Measurements from ENCODE around the gene PTDSS2. TPM values are rescaled to one million over a fixed set of nuclear protein-coding genes. Genes with fewer than 3 reads are reported as not detected.

Gene PTDSS2
- total and polyA plus RNA-seq, 4 donors: 10.1 to 47.6 (median 26.7) TPM

DNA sequence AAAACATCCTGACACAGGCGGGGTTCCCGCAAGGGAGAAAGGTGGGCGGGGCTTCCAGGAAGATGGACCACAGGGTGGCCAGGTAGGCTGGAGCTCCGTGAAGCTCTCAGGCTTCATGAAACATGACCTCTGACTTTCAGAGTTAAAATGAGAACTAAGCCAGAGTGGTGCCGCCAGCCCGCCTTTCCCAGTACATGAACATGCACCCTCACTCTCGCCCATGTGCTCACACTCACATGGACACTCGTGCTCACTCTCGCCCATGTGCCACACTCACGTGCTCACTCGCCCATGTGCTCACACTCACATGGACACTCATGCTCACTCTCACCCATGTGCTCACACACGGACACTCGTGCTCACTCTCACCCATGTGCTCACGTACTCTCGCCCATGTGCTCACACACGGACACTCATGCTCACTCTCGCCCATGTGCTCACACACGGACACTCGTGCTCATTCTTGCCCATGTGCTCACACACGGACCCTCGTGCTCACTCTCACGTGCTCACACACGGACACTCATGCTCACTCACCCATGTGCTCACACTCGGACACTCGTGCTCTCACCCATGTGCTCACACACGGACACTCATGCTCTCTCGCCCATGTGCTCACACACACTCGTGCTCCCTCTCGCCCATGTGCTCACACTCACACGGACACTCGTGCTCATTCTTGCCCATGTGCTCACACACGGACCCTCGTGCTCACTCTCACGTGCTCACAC lies 46.9 kb downstream of the PTDSS2 start:
- H3K27me3 ChIP-seq (ENCODE audit: control insufficient read depth in 1 of 2, insufficient read depth in 2 of 2, low read length in 1 of 2): no peaks in the 10 kb centered on the region
- DNase-seq (peak in 1 of 2 donors; percentile 37), ATAC-seq (ENCODE audit: low FRiP score) (no peak)
- no peak overlapping the region for H3K27ac ChIP-seq (ENCODE audit: low read depth in 1 of 2, low read length in 2 of 2)
- intact Hi-C loops (cut with DNase I): no loop called here
- H3K36me3 ChIP-seq (ENCODE audit: control insufficient read depth in 1 of 2, insufficient read depth in 2 of 2, low read length in 1 of 2): peaks cover 0 to 16% of the 10 kb centered on the region in 2 donors
- H3K9me3 ChIP-seq (ENCODE audit: control insufficient read depth, low read length): no peaks in the 10 kb centered on the region
- 93 to 96% methylated on average over 34 of the region's 34 CpGs for WGBS, 2 donors
- no peaks in the 10 kb centered on the region for H3K4me1 ChIP-seq (ENCODE audit: control insufficient read depth in 1 of 2, insufficient read depth in 2 of 2, low read length in 2 of 2)
- no peak overlapping the region for H3K4me3 ChIP-seq (ENCODE audit: low read length in 2 of 2)

GRCh38 chr11:497565-498296 lies 47.7 kb downstream of the PTDSS2 start:
- ATAC-seq (ENCODE audit: low FRiP score) (no peak), DNase-seq (peak in 1 of 2 donors; percentile 36)
- 96% methylated on average over 31 of the region's 31 CpGs for WGBS, 2 donors
- Histone ChIP-seq H3K27ac (ENCODE audit: low read depth in 1 of 2, low read length in 2 of 2) (no peak overlapping the region), H3K4me1 (ENCODE audit: control insufficient read depth in 1 of 2, insufficient read depth in 2 of 2, low read length in 2 of 2) (no peaks in the 10 kb centered on the region), H3K4me3 (ENCODE audit: low read length in 2 of 2) (no peak overlapping the region), H3K9me3 (ENCODE audit: control insufficient read depth, low read length) (no peaks in the 10 kb centered on the region), H3K27me3 (ENCODE audit: control insufficient read depth in 1 of 2, insufficient read depth in 2 of 2, low read length in 1 of 2) (no peaks in the 10 kb centered on the region), H3K36me3 (ENCODE audit: control insufficient read depth in 1 of 2, insufficient read depth in 2 of 2, low read length in 1 of 2) (peaks cover 0 to 16% of the 10 kb centered on the region in 2 donors)
- intact Hi-C loops (cut with DNase I): no loop called here

- Histone ChIP-seq H3K4me1 (ENCODE audit: control insufficient read depth in 1 of 2, insufficient read depth in 2 of 2, low read length in 2 of 2) (no peaks in the 10 kb centered on the region), H3K27me3 (ENCODE audit: control insufficient read depth in 1 of 2, insufficient read depth in 2 of 2, low read length in 1 of 2) (no peaks in the 10 kb centered on the region), H3K36me3 (ENCODE audit: control insufficient read depth in 1 of 2, insufficient read depth in 2 of 2, low read length in 1 of 2) (peaks cover 0 to 16% of the 10 kb centered on the region in 2 donors), H3K4me3 (ENCODE audit: low read length in 2 of 2) (no peak overlapping the region), H3K27ac (ENCODE audit: low read depth in 1 of 2, low read length in 2 of 2) (no peak overlapping the region), H3K9me3 (ENCODE audit: control insufficient read depth, low read length) (no peaks in the 10 kb centered on the region)
- intact Hi-C loops (cut with DNase I): no loop called here
- 95% methylated on average over 39 of the region's 39 CpGs for WGBS, 2 donors
- no peak for ATAC-seq (ENCODE audit: low FRiP score)
- peak in 1 of 2 donors; percentile 48 for DNase-seq
Observed at GRCh38 chr11:498297-499181, 48.5 kb downstream of the PTDSS2 start.

GRCh38 chr11:499201-500076 lies 49.4 kb downstream of the PTDSS2 start:
- Histone ChIP-seq H3K4me3 (ENCODE audit: low read length in 2 of 2) (no peak overlapping the region), H3K27me3 (ENCODE audit: control insufficient read depth in 1 of 2, insufficient read depth in 2 of 2, low read length in 1 of 2) (no peaks in the 10 kb centered on the region), H3K27ac (ENCODE audit: low read depth in 1 of 2, low read length in 2 of 2) (no peak overlapping the region), H3K36me3 (ENCODE audit: control insufficient read depth in 1 of 2, insufficient read depth in 2 of 2, low read length in 1 of 2) (peaks cover 0 to 16% of the 10 kb centered on the region in 2 donors), H3K9me3 (ENCODE audit: control insufficient read depth, low read length) (no peaks in the 10 kb centered on the region), H3K4me1 (ENCODE audit: control insufficient read depth in 1 of 2, insufficient read depth in 2 of 2, low read length in 2 of 2) (no peaks in the 10 kb centered on the region)
- intact Hi-C loops (cut with DNase I): loop anchor here in 1 of 2 donors (10.0 kb wide), 1 partner anchor 45 kb away; the partner anchor contains the start of gene PTDSS2
- DNase-seq (peak; percentile 42 to 70), ATAC-seq (ENCODE audit: low FRiP score) (no peak)
- WGBS, 2 donors: 91 to 94% methylated on average over 23 to 24 of the region's 24 CpGs

DNA sequence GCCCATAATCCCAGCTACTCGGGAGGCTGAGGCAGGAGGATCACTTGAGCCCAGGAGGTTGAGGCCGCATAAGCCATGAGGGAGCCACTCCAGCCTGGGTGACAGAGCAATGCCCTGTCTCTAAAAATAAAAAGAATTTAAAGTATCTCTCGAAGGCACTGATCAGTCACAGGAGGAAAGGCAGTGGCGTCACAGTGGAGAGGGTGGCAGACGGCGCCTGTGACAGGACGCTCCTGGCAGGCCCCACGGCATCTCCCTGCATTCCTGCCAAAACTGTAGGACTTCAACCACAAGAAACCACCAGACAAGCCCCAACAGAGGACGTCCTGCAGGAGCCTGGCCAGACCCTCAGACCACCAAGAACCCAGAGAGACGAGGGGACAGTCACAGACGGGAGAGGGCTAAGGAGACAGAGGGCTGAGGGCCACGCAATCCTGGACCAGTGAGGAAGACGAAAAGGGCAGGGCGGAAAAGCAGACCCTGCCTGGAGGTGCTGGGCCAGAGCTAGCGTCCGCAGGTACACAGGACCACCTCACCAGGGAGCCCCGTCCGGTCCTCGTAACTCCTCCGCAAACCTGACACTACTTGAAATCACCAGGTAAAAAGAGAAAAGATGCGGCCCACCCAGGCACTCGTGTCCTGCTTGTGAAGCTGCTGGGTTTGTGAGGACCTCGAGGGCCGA lies 51.1 kb downstream of the PTDSS2 start:
- peak in 1 of 2 donors; percentile 28 for DNase-seq
- Histone ChIP-seq H3K27me3 (ENCODE audit: control insufficient read depth in 1 of 2, insufficient read depth in 2 of 2, low read length in 1 of 2) (no peaks in the 10 kb centered on the region), H3K9me3 (ENCODE audit: control insufficient read depth, low read length) (no peaks in the 10 kb centered on the region), H3K4me1 (ENCODE audit: control insufficient read depth in 1 of 2, insufficient read depth in 2 of 2, low read length in 2 of 2) (no peaks in the 10 kb centered on the region), H3K4me3 (ENCODE audit: low read length in 2 of 2) (no peak overlapping the region), H3K36me3 (ENCODE audit: control insufficient read depth in 1 of 2, insufficient read depth in 2 of 2, low read length in 1 of 2) (peaks cover 0 to 16% of the 10 kb centered on the region in 2 donors), H3K27ac (ENCODE audit: low read depth in 1 of 2, low read length in 2 of 2) (no peak overlapping the region)
- intact Hi-C loops (cut with DNase I): loop anchor here in 1 of 2 donors (10.0 kb wide), 1 partner anchor 46 kb away; the partner anchor contains the start of gene PTDSS2
- WGBS, 2 donors: 91% methylated on average over 24 of the region's 24 CpGs
- ATAC-seq (ENCODE audit: low FRiP score): no peak

GRCh38 chr11:501683-502287 lies 51.7 kb downstream of the PTDSS2 start:
- no peak for ATAC-seq (ENCODE audit: low FRiP score)
- Histone ChIP-seq H3K9me3 (ENCODE audit: control insufficient read depth, low read length) (no peaks in the 10 kb centered on the region), H3K4me1 (ENCODE audit: control insufficient read depth in 1 of 2, insufficient read depth in 2 of 2, low read length in 2 of 2) (no peaks in the 10 kb centered on the region), H3K4me3 (ENCODE audit: low read length in 2 of 2) (no peak overlapping the region), H3K36me3 (ENCODE audit: control insufficient read depth in 1 of 2, insufficient read depth in 2 of 2, low read length in 1 of 2) (peaks cover 0 to 16% of the 10 kb centered on the region in 2 donors), H3K27me3 (ENCODE audit: control insufficient read depth in 1 of 2, insufficient read depth in 2 of 2, low read length in 1 of 2) (no peaks in the 10 kb centered on the region), H3K27ac (ENCODE audit: low read depth in 1 of 2, low read length in 2 of 2) (no peak overlapping the region)
- WGBS, 2 donors: 80 to 82% methylated on average over 19 of the region's 19 CpGs
- peak in 1 of 2 donors; percentile 46 for DNase-seq
- intact Hi-C loops (cut with DNase I): loop anchor here in 1 of 2 donors (10.0 kb wide), 1 partner anchor 47 kb away; the partner anchor contains the start of gene PTDSS2

Data from aorta (tissue), 5 donors.